Lower leg skin (tissue), 4 donors: Measurements from ENCODE around the gene MMP2. TPM values are rescaled to one million over a fixed set of nuclear protein-coding genes. Genes with fewer than 3 reads are reported as not detected.

Experiments used
- DNase-seq, 2 donors: peaks; one replicate each; pipeline ENCODE4 v3.0.0-alpha.2; 2019; ENCODE audit warnings: low spot score in 2 of 2
- H3K4me3 ChIP-seq: fragments of 200-600 bp; sonication (generic); 2 replicates; pipeline ENCODE4 v1.5.1; 2017; ENCODE audit warnings: mild to moderate bottlenecking, low read depth; ENCODE audit not compliant: poor library complexity, severe bottlenecking
- CTCF ChIP-seq, 3 donors: fragments of 450-650 bp; IDR thresholded peaks; one replicate each; pipeline ENCODE4 v1.5.1; 2016; ENCODE audit warnings: antibody characterized with exemption in 3 of 3, mild to moderate bottlenecking in 3 of 3, moderate library complexity in 2 of 3
- POLR2A ChIP-seq, 2 donors: fragments of 450-650 bp; IDR thresholded peaks; one replicate each; pipeline ENCODE4 v1.6.1; 2016 to 2017; ENCODE audit warnings: antibody characterized with exemption in 2 of 2, mild to moderate bottlenecking in 1 of 2, moderate library complexity in 1 of 2
- WGBS, 2 donors: methylation state at CpG; one replicate each; pipeline ENCODE4 v1.1.5; 2018; 5-methylcytosine and 5-hydroxymethylcytosine counted together
- intact Hi-C: fragments of 100-400 bp; cut with DNase I; formaldehyde crosslinking; loops from one replicate; pipeline ENCODE4 v1.15.0; 2023; ENCODE audit warnings: low total_unique reads
- total RNA-seq, 4 donors: library from RNA; depleted of rRNA; stranded (reverse); fragments of >200 nt; gene quantifications; one replicate each; pipeline ENCODE4 v1.1.0, GENCODE V29; 2016

The MMP2 gene
- total RNA-seq, 4 donors from 2014 or later, result 152 to 516 (median 223) TPM

- DNase-seq, result no peak
- intact Hi-C loops, result no loop called here
- TF ChIP-seq POLR2A (IDR thresholded peaks at IDR 0.05), result no peak
- WGBS, 2 donors, result 60 to 70% methylated on average over 2 of the region's 2 CpGs
- no peak overlapping the region for H3K4me3 ChIP-seq
Measured at GRCh38 chr16:55529018-55529417, 50.0 kb downstream of the MMP2 start.

GRCh38 chr16:55530316-55530856, 51.4 kb downstream of the MMP2 start:
- intact Hi-C loops, result no loop called here
- TF ChIP-seq POLR2A (IDR thresholded peaks at IDR 0.05) (no peak), CTCF (IDR thresholded peaks at IDR 0.05) (no peak)
- 86 to 97% methylated on average over 1 of the region's 1 CpG for WGBS, 2 donors
- no peak overlapping the region for H3K4me3 ChIP-seq
- no peak for DNase-seq

- DNase-seq, result no peak
- intact Hi-C loops, result no loop called here
- H3K4me3 ChIP-seq, result no peak overlapping the region
- no peak for TF ChIP-seq CTCF (IDR thresholded peaks at IDR 0.05)
- TF ChIP-seq POLR2A (IDR thresholded peaks at IDR 0.05), result no peak
- WGBS, 2 donors, result 89 to 97% methylated on average over 1 of the region's 1 CpG
Measured at GRCh38 chr16:55532227-55532626, 53.2 kb downstream of the MMP2 start.

GRCh38 chr16:55534756-55535155, 55.8 kb downstream of the MMP2 start:
- TF ChIP-seq POLR2A (IDR thresholded peaks at IDR 0.05), result no peak
- TF ChIP-seq CTCF (IDR thresholded peaks at IDR 0.05), result no peak
- no peak for DNase-seq
- 39 to 47% methylated on average over 2 of the region's 2 CpGs for WGBS, 2 donors
- H3K4me3 ChIP-seq, result no peak overlapping the region
- intact Hi-C loops, result no loop called here

GRCh38 chr16:55539049-55539448, 60.1 kb downstream of the MMP2 start:
- TF ChIP-seq CTCF (IDR thresholded peaks at IDR 0.05) (no peak), POLR2A (IDR thresholded peaks at IDR 0.05) (no peak)
- intact Hi-C loops, result no loop called here
- no peak for DNase-seq
- whole genome bisulfite sequencing, 2 donors, result 43 to 51% methylated on average over 5 of the region's 5 CpGs
- no peak overlapping the region for H3K4me3 ChIP-seq

- H3K4me3 ChIP-seq, result no peak overlapping the region
- DNase-seq, result no peak
- intact Hi-C loops, result no loop called here
- no peak for TF ChIP-seq CTCF (IDR thresholded peaks at IDR 0.05)
- TF ChIP-seq POLR2A (IDR thresholded peaks at IDR 0.05), result no peak
- WGBS, 2 donors, result 37 to 64% methylated on average over 1 of the region's 1 CpG
Measured at GRCh38 chr16:55539488-55539887, 60.5 kb downstream of the MMP2 start.
